Measurements from ENCODE around the gene OR13C8.
"Not testable (repeated sequence)": the region's sequence is repeated elsewhere in the genome, so short reads cannot be mapped to it uniquely, and the experiment has no call there.

The OR13C8 gene, protein sequence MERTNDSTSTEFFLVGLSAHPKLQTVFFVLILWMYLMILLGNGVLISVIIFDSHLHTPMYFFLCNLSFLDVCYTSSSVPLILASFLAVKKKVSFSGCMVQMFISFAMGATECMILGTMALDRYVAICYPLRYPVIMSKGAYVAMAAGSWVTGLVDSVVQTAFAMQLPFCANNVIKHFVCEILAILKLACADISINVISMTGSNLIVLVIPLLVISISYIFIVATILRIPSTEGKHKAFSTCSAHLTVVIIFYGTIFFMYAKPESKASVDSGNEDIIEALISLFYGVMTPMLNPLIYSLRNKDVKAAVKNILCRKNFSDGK

DNA sequence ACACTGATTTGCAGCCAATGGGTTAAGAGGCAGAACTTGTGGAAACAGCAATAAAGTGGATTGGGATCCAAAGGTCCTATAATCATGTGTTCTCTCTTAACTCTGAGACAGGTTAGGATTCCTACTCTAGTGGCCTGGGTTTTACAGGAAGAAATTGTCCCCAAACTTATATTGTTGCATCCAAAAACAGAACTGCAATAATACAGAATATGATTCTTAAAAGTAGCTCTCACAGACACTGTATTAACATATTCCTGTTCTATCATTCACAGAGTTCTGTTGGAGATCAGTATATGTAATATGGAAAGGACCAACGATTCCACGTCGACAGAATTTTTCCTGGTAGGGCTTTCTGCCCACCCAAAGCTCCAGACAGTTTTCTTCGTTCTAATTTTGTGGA lies at the start of gene OR13C8:
OR13C8 (plus strand) TSS at position 301 of the 400 bp plus-strand sequence; CDS start at position 301, 0 bp downstream.
- in situ Hi-C loops (cut with MboI; ENCODE audit: low pct_unique_long_range_greater_than_20kb, low sequenced_read_pairs, unreplicated experiment): no loop called here
- TF ChIP-seq, protein P1, sequence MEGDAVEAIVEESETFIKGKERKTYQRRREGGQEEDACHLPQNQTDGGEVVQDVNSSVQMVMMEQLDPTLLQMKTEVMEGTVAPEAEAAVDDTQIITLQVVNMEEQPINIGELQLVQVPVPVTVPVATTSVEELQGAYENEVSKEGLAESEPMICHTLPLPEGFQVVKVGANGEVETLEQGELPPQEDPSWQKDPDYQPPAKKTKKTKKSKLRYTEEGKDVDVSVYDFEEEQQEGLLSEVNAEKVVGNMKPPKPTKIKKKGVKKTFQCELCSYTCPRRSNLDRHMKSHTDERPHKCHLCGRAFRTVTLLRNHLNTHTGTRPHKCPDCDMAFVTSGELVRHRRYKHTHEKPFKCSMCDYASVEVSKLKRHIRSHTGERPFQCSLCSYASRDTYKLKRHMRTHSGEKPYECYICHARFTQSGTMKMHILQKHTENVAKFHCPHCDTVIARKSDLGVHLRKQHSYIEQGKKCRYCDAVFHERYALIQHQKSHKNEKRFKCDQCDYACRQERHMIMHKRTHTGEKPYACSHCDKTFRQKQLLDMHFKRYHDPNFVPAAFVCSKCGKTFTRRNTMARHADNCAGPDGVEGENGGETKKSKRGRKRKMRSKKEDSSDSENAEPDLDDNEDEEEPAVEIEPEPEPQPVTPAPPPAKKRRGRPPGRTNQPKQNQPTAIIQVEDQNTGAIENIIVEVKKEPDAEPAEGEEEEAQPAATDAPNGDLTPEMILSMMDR (IDR thresholded peaks at IDR 0.05; ENCODE audit: extremely low read depth, insufficient read depth, missing control alignments): no peak
- no peak for DNase-seq (ENCODE audit: low spot score)

DNA sequence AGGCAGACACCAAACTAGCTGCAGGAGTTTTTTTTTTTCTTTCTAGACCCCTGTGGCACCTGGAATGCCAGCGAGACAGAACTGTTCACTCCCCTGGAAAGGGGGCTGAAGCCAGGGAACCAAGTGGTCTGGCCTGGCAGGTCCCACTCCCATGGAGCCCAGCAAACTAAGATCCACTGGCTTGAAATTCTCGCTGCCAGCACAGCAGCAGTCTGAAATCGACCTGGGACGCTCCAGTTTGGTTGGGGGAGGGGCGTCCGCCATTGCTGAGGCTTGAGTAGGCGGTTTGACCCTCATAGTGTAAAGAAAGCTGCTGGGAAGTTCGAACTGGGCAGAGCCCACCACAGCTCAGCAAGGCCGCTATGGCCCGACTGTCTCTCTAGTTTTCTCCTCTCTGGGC lies 48.7 kb upstream of the OR13C8 start:
- in situ Hi-C loops (cut with MboI; ENCODE audit: low pct_unique_long_range_greater_than_20kb, low sequenced_read_pairs, unreplicated experiment); DNase-seq (ENCODE audit: low spot score): not testable (repeated sequence)

DNA sequence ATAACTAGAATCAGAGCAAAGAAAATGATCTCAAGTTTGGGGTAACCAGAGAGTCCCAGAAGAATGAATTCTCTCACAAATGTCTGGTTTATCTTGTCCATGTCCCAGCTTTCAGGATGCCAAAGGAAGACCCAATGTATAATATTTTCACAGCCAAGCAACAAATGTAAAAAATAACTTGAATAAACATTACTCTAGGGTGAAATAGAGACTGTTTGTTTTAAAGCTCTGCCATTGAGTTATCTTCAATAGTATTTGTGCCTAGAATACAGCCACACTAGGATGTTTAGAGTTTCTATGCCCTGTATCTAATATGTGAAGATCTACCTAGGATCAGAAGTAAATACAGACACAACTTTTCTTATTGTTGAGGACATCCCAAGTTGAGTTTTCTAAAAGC lies 41.9 kb upstream of the OR13C8 start, which contains the start of gene OR13C4:
OR13C4 (minus strand) TSS at position 101 of the 400 bp plus-strand sequence; CDS start at position 101, 0 bp downstream.
- in situ Hi-C loops (cut with MboI; ENCODE audit: low pct_unique_long_range_greater_than_20kb, low sequenced_read_pairs, unreplicated experiment): no loop called here
- TF ChIP-seq, protein P1 (IDR thresholded peaks at IDR 0.05; ENCODE audit: extremely low read depth, insufficient read depth, missing control alignments): no peak
- DNase-seq (ENCODE audit: low spot score): no peak

DNA sequence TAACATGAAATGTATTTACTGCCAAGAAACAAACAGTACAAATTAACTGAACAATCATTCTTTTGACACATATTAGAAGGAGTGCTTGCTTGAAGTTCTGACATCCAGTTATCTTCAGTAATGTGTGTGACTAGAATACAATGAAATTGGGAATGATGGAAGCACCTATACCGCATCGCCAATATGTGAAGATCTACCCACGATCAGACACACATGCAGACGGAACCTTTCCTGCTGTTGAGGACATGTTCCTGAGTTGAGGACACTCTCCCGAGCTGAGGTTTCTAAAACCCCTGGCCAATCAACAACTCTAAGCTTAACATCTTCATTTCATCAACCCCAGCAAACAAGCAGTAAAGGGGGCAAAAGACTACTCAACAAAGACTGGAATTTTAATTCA lies 32.2 kb upstream of the OR13C8 start, which contains the start of gene OR13C3:
OR13C3 (minus strand) TSS at position 101 of the 400 bp plus-strand sequence. CDS start 133 bp downstream, outside the sequence.
- TF ChIP-seq, protein P1 (IDR thresholded peaks at IDR 0.05; ENCODE audit: extremely low read depth, insufficient read depth, missing control alignments): no peak
- in situ Hi-C loops (cut with MboI; ENCODE audit: low pct_unique_long_range_greater_than_20kb, low sequenced_read_pairs, unreplicated experiment): no loop called here
- DNase-seq (ENCODE audit: low spot score): no peak

DNA sequence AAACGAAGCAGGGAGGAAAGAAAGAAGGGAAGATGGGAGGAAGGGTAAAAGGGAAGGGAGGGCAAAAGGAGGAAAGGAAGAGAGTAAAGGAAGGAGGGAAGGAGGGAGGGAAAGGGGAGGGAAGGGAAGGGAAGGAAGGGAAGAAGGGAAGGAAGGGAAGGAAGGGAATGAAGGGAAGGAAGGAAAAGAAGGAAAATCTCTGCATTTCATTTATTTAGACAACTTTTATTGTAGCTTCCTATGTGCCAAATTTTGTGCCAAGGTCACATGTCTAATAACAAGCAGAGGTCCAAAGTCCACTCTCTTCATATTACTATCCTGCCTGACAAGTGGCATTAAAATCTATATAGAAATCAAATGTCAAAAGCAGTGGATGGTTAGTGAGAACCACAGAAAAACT lies 29.7 kb upstream of the OR13C8 start:
- in situ Hi-C loops (cut with MboI; ENCODE audit: low pct_unique_long_range_greater_than_20kb, low sequenced_read_pairs, unreplicated experiment): no loop called here
- DNase-seq (ENCODE audit: low spot score): no peak
- TF ChIP-seq, protein P1 (IDR thresholded peaks at IDR 0.05; ENCODE audit: extremely low read depth, insufficient read depth, missing control alignments): no peak

DNA sequence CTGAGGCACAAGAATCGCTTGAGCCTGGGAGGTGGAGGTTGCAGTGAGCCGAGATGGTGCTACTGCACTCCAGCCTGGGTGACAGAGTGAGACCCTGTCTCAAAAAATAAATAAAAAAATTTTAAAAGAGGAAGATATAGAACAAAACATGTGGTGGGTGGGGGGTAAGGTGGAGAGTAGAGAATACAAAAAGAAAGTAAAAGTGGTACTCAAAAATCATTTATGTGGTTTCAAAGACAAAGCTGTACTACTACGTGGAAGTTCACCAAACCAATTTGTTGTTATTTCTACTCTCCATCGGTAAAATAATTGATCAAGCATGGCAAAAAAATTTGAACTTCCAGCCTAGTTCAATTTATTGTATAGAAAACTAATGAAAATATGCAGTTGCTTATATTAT lies 24.3 kb upstream of the OR13C8 start:
- no peak for DNase-seq (ENCODE audit: low spot score)
- in situ Hi-C loops (cut with MboI; ENCODE audit: low pct_unique_long_range_greater_than_20kb, low sequenced_read_pairs, unreplicated experiment): no loop called here
- TF ChIP-seq, protein P1 (IDR thresholded peaks at IDR 0.05; ENCODE audit: extremely low read depth, insufficient read depth, missing control alignments): no peak

DNA sequence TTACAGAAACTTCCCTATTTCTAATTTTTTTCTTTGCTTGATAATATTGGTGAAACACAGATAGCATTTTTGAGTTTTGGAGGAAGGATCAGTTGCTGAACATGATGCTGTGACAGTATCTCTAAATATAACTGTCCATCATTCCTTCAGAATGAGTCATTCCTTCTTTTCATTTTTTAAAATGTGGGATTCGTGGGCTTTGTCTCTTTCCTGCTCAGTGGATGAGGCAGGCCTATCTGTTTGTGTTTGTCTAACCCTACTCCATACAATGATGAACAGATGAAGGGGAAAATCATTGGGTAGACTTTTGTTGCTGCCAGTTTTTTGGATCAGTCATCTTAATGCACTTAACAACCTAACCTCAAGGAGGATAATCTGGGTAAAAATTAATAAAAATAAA lies 15.7 kb upstream of the OR13C8 start:
- TF ChIP-seq, protein P1 (IDR thresholded peaks at IDR 0.05; ENCODE audit: extremely low read depth, insufficient read depth, missing control alignments): no peak
- in situ Hi-C loops (cut with MboI; ENCODE audit: low pct_unique_long_range_greater_than_20kb, low sequenced_read_pairs, unreplicated experiment): no loop called here
- no peak for DNase-seq (ENCODE audit: low spot score)
